ENCODE results near the gene CRYBG1.
A peak's percentile ranks its signal among the peaks of the same experiment; 100 is the strongest.

The CRYBG1 gene

DNA sequence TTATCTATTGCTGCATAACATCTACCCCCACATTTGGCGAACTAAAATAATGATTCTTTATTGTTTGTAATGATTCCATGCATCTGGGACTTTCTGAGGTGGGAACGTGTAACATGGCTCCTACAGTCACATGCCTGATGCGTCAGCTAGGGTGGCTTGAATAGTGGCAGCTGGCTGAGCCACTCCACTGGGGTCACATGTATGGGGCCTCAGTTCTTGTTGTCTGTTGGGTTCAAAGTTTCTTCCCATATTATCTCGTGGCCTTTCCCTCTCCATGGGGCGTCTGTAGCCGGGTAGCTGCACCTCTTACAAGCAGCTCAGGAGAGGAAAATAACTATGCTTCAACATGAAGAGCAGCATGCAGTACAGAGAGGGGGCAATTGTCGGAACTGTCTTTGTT, 69.9 kb downstream of the CRYBG1 start:
- no peak for DNase-seq

DNA sequence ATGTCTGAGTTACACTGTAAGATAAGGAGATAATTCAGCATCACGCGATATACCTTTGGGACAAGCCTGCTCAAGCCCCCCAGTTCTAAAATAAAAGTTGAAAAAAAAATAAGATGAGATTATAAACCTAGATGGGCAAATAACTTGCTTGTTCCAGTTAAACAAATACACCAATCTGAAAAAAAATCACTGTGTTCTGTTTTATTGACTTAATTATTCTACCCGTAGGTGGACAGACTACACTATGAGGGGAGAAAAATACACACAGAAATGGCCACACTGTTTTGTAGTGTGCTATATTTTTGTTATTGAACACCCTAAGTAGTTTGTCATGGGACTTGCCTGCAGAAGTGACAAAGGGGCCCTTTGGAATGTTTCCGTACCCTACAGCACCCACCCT, 70.9 kb downstream of the CRYBG1 start:
- DNase-seq, result no peak

DNA sequence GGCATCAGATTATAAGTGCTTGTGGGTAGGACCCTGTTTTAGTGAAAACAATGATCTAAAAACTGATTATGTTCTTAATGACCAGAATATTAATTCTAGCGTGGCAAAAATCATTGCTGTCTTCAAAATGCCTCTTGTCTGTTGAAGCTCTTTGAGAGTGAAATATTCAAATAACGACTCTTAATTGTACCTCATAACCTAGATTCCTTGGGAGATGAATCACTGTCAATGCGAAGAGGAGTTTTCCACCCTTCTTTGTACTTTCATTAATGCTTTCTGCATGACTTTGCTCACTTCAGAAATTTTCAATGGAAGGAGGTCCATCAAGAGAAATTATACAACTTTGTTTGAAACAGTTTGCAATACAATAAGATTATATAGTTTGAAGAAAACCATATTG, 71.5 kb downstream of the CRYBG1 start:
- DNase-seq, result no peak

DNA sequence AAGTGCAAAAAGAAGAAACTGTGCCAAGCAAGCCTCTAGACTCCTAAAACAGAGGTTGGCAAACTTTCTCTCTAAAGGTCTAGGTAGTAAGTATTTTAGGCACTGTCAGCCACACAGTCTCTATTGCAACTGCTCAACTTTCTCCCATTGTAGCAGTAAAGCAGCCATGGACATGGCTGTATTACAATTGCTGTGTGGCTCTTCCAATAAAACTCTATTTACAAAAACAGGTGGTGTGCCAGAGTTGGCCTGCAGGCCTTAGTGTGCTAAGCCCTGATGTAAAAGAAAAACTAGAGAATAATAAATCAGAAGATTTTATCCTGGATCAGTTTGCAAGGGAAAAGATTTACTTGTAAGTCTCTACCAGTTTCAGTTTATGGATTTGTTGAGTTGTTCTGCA, 74.0 kb downstream of the CRYBG1 start:
- no peak for DNase-seq

DNA sequence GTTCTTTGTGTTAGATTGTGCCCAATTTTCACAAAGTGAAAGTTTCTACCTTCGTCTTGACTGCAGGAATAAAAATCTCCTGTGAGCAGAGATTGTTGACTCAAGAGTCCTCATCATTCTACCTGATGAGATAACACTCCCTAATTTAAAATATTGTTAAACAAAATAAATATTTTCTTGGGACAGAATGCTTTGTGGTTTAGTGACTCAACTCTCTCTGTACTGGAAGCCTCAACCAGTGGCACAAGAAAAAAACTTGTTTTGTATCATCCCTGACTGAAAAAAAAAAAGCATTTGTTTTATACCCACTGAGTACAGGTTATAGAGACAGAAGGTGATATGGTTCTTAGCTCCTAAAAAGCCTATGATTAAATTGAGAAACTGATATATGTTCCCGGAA, 78.9 kb downstream of the CRYBG1 start:
- no peak for DNase-seq

DNA sequence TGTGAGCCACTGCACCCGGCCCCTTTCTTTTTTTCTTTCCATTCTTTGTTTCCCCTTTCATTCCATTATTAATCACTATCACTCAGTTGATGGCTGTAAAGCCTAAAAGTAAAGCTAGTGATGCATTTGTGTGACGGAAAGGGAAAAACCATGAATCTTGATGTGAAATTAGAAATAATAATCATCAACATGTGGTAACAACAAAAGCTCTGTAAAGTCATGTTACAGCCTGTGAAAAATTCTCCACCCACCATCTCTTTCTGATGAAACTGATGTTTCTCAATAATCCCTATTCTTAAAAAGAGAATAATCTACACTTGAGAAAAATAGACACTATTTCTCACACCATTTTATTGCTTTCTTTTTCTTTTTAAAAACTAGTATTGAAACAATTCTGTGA, 80.0 kb downstream of the CRYBG1 start:
- DNase-seq, result no peak

DNA sequence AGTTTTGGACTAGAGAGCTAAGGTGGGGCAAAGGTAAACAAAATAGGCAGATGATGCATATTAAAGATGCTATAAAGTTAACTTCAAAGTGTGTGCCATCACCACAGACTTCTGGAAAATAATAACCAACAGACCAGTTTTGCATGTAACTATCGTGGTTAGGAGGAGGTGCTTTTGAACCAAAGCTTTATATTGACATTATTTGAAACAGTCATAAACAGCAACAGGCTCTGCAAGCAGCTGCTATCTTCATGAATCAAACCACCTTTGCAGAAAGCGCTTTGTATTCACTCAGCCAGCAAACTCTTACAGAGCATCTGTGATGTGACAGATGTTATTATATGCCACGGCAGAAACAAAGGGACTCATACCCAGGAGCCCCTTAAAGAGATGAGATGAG, 81.9 kb downstream of the CRYBG1 start:
- peak; percentile 92 for DNase-seq

DNA sequence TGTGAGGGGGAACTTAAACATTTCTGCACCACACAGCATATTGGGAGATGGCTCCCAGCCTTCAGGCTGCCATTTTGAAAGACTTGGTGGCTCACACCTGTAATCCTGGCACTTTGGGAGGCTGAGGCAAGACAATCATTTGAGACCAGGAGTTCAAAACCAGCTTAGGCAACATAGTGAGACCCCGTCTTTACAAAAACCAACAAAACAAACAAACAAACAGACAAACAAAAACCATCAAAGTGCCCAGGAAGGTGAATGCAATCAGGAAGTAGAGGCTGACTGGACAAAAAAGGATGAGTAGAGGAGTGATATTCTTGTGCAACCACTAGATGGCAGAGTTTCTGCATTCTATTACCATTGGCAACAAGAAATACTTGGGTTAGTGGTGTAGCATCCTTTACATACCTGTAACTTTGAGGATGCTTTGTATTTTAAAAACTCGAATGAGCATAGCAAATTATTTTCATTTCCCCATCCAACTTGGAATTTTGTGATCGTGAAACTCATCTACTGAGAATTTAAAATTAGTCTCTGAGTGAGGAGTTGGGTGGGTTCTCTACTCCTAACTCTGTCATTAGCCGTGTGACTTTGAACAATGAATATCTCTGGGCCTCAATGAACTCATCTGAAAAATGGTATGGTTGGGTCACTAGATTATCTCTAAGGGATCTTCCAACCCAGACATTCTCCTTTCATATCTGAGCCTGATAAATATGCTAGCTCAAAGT, 84.4 kb downstream of the CRYBG1 start:
- DNase-seq, result peak; percentile 77

DNA sequence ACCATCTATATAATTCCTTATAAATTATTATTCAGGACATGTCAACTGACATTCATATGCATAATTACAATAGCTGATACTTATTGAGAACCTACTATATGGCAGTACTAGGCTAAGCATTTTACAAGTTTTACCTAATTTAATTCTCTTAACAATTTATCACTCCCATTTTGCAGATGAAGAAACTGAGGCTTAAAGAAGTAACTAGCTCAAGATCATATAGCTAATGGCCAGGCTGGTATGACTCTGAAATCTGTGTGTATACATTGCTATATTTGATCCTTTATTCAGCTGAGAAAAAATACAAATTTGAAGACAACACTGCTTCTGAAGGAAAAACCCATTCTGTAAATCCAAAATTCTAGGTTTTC, 85.0 kb downstream of the CRYBG1 start:
- DNase-seq, result no peak

DNA sequence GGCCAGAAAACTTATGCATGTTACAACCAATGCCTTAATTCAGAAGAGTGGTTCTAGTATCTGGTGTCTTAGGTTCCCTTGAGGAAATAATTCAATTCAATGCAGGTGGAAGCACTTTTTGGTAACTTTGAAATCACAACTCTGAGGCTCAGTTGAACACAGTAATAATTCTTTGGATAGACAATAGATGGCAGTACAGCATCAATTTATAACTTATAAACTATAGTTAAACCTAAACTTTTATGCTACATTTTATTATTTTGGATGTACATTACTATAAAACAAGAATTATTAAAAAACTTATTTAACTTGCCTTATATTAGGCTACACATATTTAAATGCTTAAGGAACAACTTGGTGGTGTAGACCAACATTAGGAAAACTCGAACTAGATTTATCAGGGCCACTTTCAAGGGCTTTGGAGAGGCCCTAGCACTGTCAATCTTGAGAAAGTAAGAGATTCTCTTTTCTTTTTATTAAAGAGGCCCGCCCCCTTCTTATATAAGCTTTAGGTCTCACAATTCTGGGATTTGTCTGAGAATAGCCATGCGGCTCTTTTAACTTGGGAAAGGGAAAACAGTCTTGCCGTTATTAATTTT, 85.9 kb downstream of the CRYBG1 start:
- DNase-seq, result peak; percentile 54

DNA sequence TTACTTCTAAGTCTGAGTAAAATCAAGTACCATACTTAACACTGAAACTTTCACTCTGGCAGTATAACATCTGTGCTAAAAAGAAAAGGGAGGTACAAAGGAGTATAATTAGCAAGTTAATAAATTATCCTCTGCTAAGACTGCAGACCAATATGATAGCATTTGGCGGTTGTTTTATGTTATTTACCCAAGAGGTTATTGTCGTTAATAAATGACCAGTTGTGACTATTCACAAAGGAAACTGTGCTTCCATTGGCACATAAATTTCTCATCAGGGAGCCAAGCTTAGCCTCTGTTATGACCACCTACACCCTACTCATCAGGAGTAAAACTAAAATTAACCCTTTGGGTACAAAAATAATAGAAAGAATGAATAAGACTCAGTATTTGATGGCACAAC, 86.5 kb downstream of the CRYBG1 start:
- DNase-seq, result peak; percentile 91

DNA sequence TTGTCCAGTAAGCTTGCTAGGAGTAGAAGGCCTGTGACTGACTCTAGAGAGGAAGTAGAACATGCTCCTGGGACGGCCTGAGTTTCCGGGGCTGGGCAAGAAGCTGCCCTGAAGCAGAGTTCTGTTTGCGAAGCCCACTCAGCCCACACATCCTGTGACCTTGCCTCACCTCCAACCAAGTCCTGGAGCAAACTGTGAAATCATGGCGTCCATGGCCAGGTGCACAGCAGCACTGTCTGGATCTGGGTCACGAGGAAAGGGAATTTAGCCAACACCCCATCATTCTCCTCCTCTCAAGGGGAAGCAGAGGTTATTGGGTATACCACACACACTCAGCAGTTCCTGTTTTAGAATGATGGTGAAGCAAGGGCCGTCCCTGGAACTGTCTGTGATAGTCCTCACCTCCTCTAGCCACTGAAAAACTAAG, 87.5 kb downstream of the CRYBG1 start:
- no peak for DNase-seq

DNA sequence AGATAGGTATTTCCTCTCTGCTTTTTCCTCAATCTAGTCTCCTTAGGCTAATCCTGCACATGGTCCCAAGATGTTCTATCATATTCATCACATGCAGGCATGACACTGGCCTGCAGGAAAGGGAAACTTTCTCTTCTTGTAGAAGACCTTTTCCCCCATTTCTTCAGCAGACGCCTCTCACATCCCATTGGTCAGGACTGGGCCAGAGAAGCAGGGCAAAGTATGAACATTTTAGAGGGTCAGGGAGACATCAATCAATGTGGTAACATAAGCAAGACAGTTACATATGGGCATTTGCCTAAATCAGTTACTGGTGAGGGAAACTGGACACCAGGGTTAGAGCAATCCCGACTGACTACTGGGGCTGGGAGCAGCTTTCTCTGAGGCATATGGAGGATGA, 90.1 kb downstream of the CRYBG1 start:
- no peak for DNase-seq

DNA sequence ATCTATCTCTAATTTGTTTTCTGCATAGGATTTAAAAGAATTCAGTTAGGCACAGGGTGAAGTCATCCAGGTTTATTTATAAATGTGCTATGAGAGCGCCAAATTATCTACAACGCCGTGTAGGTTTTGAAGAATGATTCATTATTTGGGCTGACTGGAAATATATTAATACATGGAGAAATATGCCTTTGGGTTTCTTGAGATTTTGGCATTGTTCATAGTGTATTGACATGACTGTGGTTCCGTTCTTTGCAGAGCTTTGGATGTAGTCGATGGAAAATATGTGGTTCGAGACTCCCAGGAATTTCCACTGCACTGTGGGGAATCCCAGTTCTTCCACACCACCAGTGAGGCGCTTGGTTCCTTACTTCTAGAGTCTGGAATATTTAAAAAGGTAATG, 90.9 kb downstream of the CRYBG1 start:
- no peak for DNase-seq

DNA sequence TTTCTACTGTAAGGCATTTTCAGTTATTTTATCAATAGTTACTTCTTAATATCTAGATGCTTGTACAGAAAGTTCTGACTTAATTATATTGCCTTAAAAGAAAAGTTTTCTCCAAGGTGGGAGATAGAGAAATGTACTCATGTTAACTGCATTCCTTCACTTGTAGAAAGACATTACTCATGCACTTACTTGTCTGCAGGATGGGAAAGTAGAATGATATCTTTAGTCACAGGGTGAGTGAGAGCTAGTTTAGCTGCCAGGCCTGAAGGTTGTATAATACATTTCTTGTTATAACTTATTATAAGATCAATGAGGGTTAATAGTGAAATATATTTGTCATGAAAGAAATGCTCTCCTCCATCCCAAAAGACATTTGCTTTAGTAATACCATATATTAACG, 92.1 kb downstream of the CRYBG1 start:
- no peak for DNase-seq

DNA sequence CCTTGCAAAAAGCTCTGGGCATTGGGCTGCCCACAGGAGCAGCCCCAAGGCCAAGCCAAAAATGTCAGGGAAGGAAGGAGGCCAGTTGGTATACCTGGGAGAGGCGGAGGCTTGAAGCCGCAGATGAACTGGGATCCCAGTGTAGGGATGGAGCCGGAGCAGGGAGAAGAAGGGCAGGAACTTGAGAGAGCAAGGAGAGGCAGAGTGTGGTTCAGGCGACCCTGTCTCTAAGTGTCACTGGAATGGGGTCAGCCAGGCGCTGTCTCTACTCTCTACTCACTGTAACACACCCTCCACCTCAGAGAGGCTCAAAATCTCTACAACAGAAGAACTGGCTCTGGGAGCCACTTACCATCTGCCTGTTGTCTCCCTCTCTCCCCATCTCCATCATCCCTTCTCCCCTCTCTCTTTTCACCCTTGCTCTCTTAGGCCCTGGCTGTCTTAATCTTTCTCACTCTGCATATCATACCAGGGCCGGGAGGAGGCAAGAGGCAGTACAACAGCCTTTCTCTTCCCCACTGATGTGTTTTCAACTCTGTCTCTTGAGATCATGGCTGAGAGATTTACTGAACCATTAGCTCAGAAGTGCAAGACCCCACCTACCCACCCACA, 93.3 kb downstream of the CRYBG1 start:
- DNase-seq, result no peak

DNA sequence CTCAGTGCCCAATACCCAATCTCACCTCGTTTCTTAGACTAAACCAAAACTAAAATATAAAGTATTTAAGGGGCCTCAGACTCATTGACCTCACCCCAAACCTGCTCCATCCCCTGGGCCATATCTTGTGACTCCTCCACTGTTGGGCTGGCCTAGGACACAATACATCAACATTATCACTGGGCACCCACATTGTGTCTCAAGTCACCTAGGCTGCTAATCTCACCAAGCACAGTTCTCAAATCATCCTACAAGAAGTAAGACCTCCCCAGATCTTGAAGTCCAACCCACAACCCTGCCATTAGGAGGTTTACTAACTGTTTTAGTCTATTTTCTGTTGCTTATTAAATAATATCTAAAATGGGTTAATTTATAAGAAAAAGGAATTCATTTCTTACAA, 96.2 kb downstream of the CRYBG1 start:
- no peak for DNase-seq

DNA sequence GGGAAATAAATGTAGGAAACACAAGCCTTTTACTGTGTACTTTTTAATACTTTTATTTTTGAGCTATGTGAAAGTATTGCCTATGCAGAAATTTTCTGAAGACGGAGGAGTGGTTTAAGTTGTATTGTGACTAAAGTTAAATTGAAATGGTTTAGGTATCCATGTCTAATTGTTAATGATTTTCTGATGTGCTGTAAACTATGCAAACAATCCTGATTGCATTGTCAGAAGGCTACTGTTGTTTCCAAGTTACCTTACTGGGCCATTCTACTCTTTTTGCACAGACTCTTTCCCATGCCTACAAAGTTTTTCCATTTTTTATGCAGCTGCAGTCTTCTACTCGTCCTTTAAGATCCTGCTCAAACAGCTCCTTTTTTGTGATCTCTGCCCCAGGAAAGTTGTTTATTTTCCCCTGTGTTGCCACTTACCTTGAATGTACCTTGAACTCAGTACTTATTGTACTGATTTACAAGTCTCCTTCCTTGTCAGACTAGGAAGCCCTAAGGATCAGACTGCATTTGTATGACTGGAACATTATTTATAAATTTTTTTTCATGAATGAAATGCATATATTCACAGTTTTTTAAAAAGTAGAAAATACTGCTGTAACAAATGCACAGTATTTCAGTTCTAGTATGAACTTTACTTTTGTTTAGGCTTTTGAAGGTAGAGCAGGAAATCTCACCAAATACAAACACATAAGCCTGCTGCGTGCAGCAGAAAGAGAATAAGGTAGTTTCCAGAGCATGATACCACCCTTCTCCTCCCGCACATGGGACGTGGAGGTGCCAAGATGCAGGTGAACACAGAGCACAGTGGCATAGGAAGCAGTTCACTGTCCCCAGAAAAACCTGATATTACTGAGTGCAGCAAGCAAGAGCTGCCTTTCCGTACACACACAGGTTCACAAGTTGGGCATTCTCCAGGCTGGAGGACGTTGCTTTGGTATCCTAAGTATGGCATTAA, 97.8 kb downstream of the CRYBG1 start:
- DNase-seq, result no peak

DNA sequence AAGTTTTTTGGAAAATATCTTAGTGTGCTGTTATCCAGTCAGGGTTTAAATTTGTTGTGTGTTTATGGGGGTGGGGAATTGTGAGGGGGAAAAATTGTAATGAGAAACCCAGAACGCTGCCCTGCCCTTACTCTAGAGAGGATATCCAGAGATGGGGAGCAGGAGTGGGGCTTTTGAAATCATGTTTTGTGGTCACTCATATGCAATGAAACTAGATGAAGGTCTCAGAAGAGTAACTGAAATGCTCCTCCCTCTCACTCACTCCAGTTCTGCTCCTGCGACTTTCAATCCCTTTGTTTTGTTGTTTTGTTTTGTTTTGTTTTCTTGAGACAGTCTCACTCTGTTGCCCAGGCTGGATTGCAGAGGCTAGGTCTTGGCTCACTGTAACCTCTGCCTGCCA, 100.0 kb downstream of the CRYBG1 start:
- DNase-seq, result no peak

DNA sequence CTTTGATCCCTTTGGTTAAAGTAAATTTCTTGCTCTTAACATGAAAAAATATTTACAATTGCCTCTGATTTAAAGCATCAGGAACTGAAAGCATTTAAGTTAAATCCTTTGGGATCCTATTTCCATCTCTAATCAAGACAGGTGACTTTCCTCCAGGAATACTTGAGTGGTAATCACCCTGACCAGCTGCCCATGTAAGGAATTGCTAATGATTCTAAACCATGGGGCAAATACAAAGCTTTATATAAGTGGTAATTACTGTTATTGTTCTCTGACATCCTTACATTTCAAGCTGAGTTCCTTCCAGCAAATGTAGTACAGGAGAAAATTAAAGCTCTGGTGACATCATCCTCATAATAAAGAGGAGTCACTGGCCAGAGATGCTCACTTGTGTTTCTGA, 100.6 kb downstream of the CRYBG1 start:
- DNase-seq, result peak; percentile 21

DNA sequence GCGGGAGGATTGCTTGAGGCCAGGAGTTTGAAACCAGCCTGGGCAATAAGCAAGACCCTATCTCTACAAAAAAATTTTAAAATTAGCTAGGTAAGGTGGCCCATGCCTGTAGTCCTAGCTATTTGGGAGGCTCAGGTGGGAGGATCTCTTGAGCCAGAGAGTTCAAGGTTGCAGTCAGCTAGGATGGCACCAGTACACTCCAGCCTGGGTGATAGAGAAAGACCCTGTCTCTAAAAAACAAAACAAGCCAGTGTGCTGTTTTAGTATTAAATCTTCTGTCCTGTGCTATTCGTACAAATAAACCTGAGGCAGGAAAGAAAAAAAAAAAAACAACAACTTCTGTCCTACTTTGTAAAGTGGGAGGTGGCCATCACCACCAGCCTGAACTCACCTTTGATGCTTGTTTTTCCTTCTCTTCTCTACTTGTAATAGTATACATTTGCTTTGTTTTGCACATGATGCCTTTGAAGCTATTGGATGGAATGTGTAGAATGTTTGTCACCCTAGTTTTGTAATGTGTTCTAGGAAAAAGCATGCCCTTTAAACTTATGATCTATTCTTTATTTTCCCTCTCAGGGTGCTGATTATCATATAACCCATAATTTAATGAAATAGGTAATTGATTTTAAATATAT, 102.5 kb downstream of the CRYBG1 start:
- no peak for DNase-seq

DNA sequence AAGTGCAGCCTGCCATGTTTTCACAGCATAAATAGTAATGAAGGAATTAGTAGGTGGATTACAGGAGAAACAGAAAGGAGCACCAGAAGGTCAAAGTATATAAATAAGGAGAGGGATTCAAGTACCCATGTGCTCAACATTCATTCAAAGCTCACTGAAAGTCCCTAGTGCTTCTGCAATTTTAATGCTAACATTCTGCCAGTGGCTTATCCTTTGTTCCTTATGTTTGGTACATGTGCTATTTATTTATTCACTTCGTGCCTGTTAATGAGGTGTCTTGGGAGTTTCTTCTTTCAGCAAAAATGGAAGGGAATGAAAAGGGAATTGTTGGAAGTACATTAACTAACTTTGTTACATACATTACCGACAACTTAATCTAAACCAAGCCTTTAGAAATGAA, 105.7 kb downstream of the CRYBG1 start:
- DNase-seq, result no peak

DNA sequence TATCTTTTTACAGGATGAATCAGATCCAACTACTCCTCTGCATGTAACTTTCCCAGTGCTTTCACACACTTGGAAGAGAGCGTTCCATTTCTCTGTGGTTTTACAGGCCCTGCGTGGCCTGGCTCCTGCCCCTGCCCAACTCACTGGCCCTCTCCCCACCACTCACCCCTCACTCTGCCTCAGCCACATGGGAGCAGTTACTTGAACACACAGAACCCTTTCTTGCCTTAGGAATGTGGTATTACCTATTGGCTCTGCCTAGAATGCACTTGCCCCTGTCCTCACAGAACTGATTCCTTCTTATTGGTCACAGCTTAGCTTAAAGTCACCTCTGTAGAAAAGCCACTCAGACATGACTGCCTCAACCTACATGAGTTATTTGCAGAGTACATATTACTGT, 108.4 kb downstream of the CRYBG1 start:
- DNase-seq, result no peak
